Measurements from ENCODE around the gene RCSD1.

Gene RCSD1

DNA sequence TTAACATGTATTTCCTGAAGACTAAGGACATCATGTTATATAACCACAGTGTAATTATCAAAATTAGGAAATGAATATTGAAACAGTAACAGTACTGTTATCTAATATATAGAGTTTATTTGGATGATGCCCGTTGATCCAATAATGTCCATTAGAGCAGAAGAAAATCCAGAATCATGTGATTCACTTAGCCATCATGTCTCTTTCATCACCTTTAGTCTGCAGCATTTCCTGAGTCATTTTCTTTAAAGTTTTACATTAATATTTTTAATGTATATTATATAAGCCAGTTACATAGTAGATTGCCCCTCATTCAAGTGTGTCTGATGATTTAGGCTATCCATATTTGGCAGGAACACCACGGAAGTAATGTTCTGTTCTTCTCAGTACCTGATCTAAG is 120.6 kb downstream of the RCSD1 start:
- DNase-seq = no peak

- no peak for DNase-seq
Observed at GRCh38 chr1:167751676-167752075, 121.6 kb downstream of the RCSD1 start.

- DNase-seq = peak; percentile 73
Observed at GRCh38 chr1:167752219-167752985, 122.4 kb downstream of the RCSD1 start.

DNA sequence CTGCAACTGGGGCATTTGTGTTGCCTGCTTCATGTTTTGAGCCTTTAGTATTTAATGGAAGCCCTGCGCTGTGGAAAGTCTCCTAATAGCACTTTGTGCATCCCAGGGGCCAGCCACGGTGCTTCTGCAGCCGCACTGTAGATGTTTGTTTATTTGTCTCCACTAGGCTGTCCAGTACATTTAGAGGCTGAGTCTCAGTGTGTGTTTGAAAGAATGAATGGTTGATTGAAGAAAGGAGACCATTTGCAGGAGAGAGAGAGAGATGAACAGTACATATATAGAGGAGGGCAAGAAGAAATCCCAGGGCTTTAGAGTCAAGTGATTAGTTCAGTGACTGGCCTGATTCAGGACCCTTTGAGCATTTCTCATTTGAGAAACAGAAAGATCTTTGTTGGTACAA is 125.6 kb downstream of the RCSD1 start:
- no peak for DNase-seq

All from NCI-H226 (cell line).